ENCODE measurements around the gene BRCA1.

DNA sequence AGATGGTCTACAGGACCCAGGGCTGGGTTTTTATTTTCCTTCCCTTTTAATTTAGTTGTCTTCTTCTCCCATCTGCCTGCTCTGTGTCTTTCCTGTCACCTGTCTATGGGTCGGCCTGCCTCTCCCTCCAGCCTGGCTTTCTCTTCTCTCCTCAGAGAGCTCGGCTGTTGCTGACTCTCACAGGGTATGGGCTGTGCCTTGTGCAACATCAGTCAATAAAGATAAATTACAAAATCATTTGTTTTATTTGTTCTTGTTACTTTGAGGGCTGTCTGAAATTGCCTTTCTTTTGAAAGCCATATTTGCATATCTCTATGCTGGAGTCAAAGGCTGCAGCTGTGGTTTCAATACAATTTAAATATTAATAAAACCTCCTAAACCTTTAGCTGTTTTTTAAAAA is 84.5 kb downstream of the BRCA1 start:
- TF ChIP-seq FOXP2 (optimal IDR thresholded peaks at IDR 0.05; ENCODE audit: borderline replicate concordance, extremely low read depth, extremely low read length, insufficient read depth): no peak
- TF ChIP-seq TAF1 (IDR thresholded peaks at IDR 0.05; ENCODE audit: borderline replicate concordance, insufficient read depth, low read length): no peak
- TF ChIP-seq, protein P1, sequence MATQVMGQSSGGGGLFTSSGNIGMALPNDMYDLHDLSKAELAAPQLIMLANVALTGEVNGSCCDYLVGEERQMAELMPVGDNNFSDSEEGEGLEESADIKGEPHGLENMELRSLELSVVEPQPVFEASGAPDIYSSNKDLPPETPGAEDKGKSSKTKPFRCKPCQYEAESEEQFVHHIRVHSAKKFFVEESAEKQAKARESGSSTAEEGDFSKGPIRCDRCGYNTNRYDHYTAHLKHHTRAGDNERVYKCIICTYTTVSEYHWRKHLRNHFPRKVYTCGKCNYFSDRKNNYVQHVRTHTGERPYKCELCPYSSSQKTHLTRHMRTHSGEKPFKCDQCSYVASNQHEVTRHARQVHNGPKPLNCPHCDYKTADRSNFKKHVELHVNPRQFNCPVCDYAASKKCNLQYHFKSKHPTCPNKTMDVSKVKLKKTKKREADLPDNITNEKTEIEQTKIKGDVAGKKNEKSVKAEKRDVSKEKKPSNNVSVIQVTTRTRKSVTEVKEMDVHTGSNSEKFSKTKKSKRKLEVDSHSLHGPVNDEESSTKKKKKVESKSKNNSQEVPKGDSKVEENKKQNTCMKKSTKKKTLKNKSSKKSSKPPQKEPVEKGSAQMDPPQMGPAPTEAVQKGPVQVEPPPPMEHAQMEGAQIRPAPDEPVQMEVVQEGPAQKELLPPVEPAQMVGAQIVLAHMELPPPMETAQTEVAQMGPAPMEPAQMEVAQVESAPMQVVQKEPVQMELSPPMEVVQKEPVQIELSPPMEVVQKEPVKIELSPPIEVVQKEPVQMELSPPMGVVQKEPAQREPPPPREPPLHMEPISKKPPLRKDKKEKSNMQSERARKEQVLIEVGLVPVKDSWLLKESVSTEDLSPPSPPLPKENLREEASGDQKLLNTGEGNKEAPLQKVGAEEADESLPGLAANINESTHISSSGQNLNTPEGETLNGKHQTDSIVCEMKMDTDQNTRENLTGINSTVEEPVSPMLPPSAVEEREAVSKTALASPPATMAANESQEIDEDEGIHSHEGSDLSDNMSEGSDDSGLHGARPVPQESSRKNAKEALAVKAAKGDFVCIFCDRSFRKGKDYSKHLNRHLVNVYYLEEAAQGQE (IDR thresholded peaks at IDR 0.05; ENCODE audit: insufficient read depth in 1 of 2, low read depth in 2 of 2, low read length in 2 of 2): no peak
